ENCODE results near the gene ATG9A. TPM values are rescaled to one million over a fixed set of nuclear protein-coding genes. Genes with fewer than 3 reads are reported as not detected.

Gene ATG9A
- total RNA-seq, 1 experiment from 2014 or later, result 42.9 TPM

DNA sequence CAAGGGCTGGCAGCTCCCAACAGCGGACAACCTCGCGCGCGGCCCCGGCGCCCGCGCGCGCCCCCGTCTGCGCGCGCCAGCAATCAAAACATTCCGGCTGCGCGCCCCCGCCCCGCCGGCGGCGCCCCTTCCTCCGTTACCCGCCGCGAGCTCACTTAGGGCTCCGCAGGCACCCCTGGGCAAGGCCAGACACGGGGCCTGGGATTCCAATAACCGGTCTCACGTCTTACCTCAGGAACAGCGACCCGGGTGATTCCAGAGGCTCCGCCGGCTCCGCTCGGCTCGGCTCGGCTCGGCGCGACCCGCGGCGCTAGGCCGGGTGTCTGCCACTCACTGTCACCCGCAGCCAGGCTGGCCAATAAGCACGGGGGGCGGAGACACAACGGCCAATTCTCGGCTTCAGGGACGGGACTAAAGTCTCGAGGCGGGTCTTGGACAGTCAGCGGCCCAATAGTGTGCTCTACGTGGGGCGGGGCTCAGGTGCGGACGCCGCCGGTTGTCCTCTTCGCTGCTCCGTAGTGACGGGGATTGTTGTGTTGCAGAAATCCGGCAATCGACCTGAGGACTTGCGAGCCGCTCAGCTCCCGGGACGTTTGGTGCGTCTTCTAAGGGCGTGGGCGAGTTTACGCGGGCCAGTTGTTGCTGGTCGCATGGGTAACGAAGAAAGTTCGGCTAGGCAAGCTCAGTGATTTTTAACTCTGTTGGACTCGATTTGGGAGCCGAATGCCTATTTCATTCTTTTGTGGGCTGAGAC is at the start of gene ATG9A, which contains the start of gene ANKZF1 (continued):
- TF ChIP-seq, protein P1, sequence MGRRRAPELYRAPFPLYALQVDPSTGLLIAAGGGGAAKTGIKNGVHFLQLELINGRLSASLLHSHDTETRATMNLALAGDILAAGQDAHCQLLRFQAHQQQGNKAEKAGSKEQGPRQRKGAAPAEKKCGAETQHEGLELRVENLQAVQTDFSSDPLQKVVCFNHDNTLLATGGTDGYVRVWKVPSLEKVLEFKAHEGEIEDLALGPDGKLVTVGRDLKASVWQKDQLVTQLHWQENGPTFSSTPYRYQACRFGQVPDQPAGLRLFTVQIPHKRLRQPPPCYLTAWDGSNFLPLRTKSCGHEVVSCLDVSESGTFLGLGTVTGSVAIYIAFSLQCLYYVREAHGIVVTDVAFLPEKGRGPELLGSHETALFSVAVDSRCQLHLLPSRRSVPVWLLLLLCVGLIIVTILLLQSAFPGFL (CRISPR knock-in tag; IDR thresholded peaks at IDR 0.05; ENCODE audit: borderline replicate concordance), result no peak
- TF ChIP-seq, protein P2, sequence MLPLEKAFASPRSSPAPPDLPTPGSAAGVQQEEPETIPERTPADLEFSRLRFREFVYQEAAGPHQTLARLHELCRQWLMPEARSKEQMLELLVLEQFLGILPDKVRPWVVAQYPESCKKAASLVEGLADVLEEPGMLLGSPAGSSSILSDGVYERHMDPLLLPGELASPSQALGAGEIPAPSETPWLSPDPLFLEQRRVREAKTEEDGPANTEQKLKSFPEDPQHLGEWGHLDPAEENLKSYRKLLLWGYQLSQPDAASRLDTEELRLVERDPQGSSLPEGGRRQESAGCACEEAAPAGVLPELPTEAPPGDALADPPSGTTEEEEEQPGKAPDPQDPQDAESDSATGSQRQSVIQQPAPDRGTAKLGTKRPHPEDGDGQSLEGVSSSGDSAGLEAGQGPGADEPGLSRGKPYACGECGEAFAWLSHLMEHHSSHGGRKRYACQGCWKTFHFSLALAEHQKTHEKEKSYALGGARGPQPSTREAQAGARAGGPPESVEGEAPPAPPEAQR (CRISPR knock-in tag; IDR thresholded peaks at IDR 0.05), result no peak
- TF ChIP-seq, protein P3, sequence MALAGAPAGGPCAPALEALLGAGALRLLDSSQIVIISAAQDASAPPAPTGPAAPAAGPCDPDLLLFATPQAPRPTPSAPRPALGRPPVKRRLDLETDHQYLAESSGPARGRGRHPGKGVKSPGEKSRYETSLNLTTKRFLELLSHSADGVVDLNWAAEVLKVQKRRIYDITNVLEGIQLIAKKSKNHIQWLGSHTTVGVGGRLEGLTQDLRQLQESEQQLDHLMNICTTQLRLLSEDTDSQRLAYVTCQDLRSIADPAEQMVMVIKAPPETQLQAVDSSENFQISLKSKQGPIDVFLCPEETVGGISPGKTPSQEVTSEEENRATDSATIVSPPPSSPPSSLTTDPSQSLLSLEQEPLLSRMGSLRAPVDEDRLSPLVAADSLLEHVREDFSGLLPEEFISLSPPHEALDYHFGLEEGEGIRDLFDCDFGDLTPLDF (CRISPR knock-in tag; IDR thresholded peaks at IDR 0.05), result no peak
- TF ChIP-seq TCF7 (CRISPR knock-in tag; IDR thresholded peaks at IDR 0.05; ENCODE audit: low read depth) (no peak), CREM (CRISPR knock-in tag; IDR thresholded peaks at IDR 0.05) (no peak; the same call in 1 of the 2 replicates), ZBTB21 (CRISPR knock-in tag; IDR thresholded peaks at IDR 0.05; ENCODE audit: borderline replicate concordance) (no peak), HMGA2 (CRISPR knock-in tag; IDR thresholded peaks at IDR 0.05) (no peak), NFE2L1 (CRISPR knock-in tag; IDR thresholded peaks at IDR 0.05) (no peak), JUN (CRISPR knock-in tag; IDR thresholded peaks at IDR 0.05) (no peak), TEAD1 (CRISPR knock-in tag; IDR thresholded peaks at IDR 0.05) (no peak), GRHL2 (CRISPR knock-in tag; IDR thresholded peaks at IDR 0.05; ENCODE audit: insufficient replicate concordance, severe bottlenecking) (no peak), NFYB (CRISPR knock-in tag; conservative IDR thresholded peaks at IDR 0.05; ENCODE audit: low read depth) (peak; percentile 98), ZNF121 (CRISPR knock-in tag; IDR thresholded peaks at IDR 0.05) (no peak), ETV6 (CRISPR knock-in tag; IDR thresholded peaks at IDR 0.05) (no peak), TEAD4 (CRISPR knock-in tag; IDR thresholded peaks at IDR 0.05) (no peak), OVOL2 (CRISPR knock-in tag; IDR thresholded peaks at IDR 0.05; ENCODE audit: borderline replicate concordance) (no peak), NFATC4 (CRISPR knock-in tag; IDR thresholded peaks at IDR 0.05) (no peak), FOXP1 (CRISPR knock-in tag; IDR thresholded peaks at IDR 0.05; ENCODE audit: borderline replicate concordance) (peak; percentile 27; the same call in 1 of the 2 replicates), SOX15 (CRISPR knock-in tag; IDR thresholded peaks at IDR 0.05) (no peak)
- TF ChIP-seq, protein P4, sequence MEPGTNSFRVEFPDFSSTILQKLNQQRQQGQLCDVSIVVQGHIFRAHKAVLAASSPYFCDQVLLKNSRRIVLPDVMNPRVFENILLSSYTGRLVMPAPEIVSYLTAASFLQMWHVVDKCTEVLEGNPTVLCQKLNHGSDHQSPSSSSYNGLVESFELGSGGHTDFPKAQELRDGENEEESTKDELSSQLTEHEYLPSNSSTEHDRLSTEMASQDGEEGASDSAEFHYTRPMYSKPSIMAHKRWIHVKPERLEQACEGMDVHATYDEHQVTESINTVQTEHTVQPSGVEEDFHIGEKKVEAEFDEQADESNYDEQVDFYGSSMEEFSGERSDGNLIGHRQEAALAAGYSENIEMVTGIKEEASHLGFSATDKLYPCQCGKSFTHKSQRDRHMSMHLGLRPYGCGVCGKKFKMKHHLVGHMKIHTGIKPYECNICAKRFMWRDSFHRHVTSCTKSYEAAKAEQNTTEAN (CRISPR knock-in tag; IDR thresholded peaks at IDR 0.05), result no peak
- TF ChIP-seq, protein P5, sequence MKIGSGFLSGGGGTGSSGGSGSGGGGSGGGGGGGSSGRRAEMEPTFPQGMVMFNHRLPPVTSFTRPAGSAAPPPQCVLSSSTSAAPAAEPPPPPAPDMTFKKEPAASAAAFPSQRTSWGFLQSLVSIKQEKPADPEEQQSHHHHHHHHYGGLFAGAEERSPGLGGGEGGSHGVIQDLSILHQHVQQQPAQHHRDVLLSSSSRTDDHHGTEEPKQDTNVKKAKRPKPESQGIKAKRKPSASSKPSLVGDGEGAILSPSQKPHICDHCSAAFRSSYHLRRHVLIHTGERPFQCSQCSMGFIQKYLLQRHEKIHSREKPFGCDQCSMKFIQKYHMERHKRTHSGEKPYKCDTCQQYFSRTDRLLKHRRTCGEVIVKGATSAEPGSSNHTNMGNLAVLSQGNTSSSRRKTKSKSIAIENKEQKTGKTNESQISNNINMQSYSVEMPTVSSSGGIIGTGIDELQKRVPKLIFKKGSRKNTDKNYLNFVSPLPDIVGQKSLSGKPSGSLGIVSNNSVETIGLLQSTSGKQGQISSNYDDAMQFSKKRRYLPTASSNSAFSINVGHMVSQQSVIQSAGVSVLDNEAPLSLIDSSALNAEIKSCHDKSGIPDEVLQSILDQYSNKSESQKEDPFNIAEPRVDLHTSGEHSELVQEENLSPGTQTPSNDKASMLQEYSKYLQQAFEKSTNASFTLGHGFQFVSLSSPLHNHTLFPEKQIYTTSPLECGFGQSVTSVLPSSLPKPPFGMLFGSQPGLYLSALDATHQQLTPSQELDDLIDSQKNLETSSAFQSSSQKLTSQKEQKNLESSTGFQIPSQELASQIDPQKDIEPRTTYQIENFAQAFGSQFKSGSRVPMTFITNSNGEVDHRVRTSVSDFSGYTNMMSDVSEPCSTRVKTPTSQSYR (CRISPR knock-in tag; IDR thresholded peaks at IDR 0.05), result no peak
- TF ChIP-seq, protein P6, sequence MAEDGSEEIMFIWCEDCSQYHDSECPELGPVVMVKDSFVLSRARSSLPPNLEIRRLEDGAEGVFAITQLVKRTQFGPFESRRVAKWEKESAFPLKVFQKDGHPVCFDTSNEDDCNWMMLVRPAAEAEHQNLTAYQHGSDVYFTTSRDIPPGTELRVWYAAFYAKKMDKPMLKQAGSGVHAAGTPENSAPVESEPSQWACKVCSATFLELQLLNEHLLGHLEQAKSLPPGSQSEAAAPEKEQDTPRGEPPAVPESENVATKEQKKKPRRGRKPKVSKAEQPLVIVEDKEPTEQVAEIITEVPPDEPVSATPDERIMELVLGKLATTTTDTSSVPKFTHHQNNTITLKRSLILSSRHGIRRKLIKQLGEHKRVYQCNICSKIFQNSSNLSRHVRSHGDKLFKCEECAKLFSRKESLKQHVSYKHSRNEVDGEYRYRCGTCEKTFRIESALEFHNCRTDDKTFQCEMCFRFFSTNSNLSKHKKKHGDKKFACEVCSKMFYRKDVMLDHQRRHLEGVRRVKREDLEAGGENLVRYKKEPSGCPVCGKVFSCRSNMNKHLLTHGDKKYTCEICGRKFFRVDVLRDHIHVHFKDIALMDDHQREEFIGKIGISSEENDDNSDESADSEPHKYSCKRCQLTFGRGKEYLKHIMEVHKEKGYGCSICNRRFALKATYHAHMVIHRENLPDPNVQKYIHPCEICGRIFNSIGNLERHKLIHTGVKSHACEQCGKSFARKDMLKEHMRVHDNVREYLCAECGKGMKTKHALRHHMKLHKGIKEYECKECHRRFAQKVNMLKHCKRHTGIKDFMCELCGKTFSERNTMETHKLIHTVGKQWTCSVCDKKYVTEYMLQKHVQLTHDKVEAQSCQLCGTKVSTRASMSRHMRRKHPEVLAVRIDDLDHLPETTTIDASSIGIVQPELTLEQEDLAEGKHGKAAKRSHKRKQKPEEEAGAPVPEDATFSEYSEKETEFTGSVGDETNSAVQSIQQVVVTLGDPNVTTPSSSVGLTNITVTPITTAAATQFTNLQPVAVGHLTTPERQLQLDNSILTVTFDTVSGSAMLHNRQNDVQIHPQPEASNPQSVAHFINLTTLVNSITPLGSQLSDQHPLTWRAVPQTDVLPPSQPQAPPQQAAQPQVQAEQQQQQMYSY (CRISPR knock-in tag; IDR thresholded peaks at IDR 0.05), result no peak
- TF ChIP-seq, protein P7, sequence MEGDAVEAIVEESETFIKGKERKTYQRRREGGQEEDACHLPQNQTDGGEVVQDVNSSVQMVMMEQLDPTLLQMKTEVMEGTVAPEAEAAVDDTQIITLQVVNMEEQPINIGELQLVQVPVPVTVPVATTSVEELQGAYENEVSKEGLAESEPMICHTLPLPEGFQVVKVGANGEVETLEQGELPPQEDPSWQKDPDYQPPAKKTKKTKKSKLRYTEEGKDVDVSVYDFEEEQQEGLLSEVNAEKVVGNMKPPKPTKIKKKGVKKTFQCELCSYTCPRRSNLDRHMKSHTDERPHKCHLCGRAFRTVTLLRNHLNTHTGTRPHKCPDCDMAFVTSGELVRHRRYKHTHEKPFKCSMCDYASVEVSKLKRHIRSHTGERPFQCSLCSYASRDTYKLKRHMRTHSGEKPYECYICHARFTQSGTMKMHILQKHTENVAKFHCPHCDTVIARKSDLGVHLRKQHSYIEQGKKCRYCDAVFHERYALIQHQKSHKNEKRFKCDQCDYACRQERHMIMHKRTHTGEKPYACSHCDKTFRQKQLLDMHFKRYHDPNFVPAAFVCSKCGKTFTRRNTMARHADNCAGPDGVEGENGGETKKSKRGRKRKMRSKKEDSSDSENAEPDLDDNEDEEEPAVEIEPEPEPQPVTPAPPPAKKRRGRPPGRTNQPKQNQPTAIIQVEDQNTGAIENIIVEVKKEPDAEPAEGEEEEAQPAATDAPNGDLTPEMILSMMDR (IDR thresholded peaks at IDR 0.05), result no peak
- TF ChIP-seq, protein P8, sequence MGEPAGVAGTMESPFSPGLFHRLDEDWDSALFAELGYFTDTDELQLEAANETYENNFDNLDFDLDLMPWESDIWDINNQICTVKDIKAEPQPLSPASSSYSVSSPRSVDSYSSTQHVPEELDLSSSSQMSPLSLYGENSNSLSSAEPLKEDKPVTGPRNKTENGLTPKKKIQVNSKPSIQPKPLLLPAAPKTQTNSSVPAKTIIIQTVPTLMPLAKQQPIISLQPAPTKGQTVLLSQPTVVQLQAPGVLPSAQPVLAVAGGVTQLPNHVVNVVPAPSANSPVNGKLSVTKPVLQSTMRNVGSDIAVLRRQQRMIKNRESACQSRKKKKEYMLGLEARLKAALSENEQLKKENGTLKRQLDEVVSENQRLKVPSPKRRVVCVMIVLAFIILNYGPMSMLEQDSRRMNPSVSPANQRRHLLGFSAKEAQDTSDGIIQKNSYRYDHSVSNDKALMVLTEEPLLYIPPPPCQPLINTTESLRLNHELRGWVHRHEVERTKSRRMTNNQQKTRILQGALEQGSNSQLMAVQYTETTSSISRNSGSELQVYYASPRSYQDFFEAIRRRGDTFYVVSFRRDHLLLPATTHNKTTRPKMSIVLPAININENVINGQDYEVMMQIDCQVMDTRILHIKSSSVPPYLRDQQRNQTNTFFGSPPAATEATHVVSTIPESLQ (CRISPR knock-in tag; IDR thresholded peaks at IDR 0.05), result no peak
